NK-92 (cell line): Measurements from ENCODE around the gene MAGI2.

ENCODE experiments used
- DNase-seq: peaks from one replicate; lab custom pipeline; 2025; ENCODE audit not compliant: unreplicated experiment; lab: John Stamatoyannopoulos, UW

MAGI2 gene

GRCh38 chr7:79381921-79382320, 71.5 kb downstream of the MAGI2 start:
- DNase-seq = no peak

DNA sequence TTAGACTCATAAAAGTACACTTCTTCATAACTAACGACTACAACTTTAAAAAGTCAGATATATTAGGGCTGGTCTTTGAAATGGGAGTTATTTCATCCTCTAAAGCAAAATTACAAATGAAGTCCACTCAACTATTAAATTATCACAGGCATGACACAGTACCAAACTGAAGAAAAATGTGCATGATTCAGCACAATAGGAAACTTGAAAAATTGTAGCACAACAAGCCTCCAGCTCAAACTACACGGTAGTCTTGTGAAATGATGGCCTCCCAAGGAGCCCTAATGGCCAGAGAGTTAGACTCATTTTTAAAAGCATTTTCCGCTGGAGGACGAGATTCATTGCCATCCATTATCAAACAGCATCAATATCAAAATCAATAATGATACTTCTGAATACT, 76.4 kb downstream of the MAGI2 start:
- no peak for DNase-seq

DNA sequence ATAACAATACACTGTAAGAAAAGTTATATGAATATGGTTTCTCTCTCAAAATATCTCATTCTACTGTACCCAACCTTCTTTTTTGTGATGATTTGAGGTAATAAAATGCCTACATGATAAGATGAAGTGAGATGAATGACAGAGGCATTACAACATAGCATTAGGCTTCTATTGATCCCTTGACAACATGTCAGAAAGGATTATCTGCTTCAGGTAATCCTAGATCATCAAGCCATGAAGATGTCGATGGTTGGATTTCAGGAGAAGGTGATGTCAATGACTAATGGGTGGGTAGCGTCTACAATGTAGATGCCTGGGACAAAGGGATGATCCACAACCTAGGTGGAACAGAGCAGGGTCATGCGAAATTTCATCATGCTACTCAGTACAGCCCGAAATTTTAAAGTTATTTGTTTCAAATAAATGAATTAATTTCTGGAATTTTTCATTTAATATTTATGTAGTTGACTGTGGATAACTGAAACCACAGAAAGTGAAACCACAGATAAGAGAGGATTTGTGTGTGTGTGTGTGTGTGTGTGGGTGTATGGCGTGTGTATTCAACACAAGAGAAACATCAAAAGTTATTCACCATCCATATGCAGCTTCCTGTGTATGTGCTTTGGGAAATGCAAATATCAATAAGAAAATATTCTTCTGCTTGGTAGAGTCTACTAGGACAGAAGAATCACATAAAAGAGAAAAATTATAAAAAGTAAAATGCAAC, 77.0 kb downstream of the MAGI2 start:
- no peak for DNase-seq

GRCh38 chr7:79361214-79361613, 92.3 kb downstream of the MAGI2 start:
- no peak for DNase-seq

DNA sequence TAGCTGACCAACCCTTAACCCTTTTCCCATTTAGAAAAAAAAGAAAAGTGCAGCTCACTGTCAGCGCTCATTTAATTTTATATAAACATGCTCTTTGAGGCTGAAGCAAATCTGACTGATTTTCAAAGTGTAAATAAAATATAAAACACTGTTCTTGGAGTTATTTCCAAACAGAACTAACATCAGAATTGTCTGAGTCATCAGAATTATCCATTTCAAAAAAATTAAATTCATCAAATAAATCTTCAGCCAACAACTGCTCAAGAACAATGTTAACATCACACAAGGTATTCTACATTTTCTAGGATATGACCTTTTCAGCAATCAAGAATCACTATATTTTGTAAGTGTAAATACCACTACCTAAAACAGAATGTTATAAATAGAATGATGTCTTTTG, 93.6 kb downstream of the MAGI2 start:
- DNase-seq = no peak

- DNase-seq = no peak
These were observed 96.4 kb downstream of the MAGI2 start for GRCh38 chr7:79357101-79357500.

DNA sequence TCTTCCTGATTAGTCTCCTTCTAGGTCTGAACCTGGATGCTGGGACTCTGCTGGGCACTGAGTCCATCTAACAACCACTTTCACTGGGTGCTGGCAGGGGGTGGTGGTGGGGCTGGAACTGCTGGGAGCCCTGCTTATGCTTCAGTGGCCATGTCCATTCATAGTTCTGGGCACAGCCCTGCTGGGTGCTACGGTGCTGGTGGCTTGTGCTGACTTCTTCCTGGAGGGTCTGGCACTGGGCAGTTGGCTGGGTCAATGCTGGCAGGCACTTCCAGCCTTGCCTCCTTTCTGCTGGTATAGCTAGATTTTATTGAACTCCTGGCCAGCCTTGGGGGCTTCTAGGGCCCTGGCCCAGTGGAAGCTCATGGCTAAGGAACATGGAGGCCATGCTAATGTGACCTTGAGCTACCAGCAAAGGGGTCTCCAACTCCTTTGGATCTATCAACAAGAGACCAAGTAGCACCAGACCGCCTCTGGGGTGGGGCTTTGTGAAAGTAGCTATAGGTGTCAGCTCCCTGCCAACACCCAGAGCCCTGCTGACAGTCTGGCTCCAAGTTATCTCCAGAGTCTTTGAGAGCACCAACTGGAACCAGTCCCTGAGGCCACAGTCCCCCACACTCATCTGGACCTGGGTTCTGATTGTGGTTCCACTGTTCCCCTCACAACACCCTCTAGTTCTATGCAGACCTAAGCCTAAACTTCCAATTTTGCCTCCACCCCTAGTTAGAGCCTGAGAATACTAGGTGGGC, 99.6 kb downstream of the MAGI2 start:
- no peak for DNase-seq

DNA sequence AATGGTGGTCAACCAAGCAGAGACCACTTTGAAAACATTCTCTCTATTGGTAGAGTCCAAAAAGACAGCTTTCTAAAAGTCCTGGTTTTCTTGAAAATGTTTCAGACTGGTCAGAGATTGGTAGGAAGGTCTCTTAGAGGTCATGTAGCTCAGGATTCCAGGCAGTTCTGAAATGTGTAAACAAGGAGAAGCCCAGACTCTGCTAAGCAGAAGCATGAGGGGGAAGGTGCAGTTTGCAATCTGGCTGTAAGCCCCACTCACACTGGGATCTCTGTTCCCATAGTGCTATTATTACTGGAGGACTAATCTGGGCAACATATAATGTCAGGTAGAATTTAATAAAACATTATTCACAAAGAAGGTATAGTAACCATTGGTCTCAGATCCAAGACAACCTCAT, 101.1 kb downstream of the MAGI2 start:
- no peak for DNase-seq

GRCh38 chr7:79347351-79347750, 106.1 kb downstream of the MAGI2 start:
- no peak for DNase-seq

GRCh38 chr7:79341902-79342301, 111.6 kb downstream of the MAGI2 start:
- no peak for DNase-seq

DNA sequence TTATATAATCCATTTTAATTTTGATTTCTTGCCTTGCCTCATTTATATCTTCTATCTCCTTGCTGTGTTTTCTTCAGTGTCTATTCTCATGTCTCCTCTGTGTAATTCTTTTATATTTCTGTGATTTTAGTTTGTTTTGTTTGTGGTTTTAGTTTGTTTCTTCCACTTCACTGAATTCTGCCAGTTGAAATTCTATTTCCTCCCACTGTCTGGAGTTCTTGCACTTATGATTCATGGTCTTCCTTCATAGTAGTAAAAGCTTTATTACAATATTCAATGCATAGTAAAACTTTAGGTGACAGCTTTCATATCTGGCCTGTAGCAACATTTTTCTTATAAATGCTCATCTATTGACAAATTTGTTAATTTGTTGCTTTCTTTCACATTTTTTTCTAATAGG, 113.3 kb downstream of the MAGI2 start:
- no peak for DNase-seq

DNA sequence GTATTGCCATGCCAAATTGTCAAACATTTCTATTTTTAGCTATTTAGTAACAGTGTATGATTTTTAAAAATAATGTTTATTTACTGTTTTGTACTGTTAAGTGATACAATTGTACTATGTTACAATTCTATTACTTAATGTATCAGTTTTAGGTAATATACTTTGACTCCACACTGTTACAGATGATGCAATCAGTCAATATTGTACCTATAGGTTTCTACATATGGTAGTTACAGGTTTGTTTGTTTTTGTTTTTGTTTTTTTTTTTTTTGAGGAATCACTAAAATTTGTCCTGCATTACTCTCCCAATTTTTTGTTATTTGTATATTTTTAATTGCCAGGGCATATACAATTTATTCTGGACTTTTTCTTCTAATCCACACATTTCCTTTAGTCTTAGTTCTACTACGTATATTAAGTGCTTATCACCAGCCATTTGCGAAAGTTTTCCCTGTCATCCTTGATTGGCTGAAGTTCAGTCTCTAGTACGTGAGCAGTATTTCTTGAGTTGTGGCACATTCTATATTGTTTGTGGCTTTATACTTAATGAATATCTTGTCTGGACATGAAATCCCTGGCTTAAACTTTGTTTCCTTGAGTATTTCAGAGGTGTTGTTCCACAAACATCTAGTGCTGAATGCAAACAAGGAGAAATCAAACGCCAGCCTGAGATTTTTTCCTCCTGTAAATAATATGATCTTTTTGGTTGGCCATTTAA, 114.1 kb downstream of the MAGI2 start:
- no peak for DNase-seq

GRCh38 chr7:79337717-79338116, 115.8 kb downstream of the MAGI2 start:
- DNase-seq = no peak

DNA sequence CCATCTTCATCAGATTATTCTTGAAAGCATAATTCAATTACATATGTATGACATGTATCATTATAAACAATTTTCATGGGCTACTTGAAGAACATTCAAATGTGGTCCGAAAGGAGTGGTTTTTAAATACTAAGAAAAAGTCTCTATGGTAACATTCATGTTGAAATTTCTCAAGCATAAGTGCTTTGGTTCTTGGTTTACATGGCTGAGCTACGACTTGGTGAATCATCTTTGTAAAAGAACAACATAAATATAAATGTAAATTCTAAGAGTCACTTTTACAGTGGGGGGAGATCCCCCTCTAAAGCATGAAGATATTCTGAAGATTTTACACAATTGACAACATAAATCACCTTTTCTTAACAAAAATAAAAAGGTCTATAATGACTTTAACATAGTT, 118.6 kb downstream of the MAGI2 start:
- DNase-seq = no peak

DNA sequence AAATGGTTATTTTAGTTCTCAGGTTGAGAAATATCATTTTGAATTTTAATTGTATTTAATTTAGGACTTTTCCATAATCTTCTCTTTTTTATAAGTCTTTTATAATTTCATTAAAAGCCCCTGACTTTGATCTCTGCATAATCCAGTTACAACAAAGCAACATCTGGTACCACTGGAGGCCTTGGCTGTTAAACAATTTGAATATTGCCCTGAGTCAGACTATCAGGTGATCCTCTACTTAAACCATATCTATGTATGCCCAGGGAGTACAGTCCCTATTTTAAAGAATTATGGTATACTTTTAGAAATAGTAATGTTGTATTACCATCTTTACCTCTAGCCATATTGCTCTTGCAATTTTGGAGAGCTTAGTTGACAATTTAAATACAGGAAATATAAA, 119.1 kb downstream of the MAGI2 start:
- no peak for DNase-seq

GRCh38 chr7:79332091-79332490, 121.4 kb downstream of the MAGI2 start:
- DNase-seq = no peak

GRCh38 chr7:79329464-79329863, 124.0 kb downstream of the MAGI2 start:
- DNase-seq = no peak

DNA sequence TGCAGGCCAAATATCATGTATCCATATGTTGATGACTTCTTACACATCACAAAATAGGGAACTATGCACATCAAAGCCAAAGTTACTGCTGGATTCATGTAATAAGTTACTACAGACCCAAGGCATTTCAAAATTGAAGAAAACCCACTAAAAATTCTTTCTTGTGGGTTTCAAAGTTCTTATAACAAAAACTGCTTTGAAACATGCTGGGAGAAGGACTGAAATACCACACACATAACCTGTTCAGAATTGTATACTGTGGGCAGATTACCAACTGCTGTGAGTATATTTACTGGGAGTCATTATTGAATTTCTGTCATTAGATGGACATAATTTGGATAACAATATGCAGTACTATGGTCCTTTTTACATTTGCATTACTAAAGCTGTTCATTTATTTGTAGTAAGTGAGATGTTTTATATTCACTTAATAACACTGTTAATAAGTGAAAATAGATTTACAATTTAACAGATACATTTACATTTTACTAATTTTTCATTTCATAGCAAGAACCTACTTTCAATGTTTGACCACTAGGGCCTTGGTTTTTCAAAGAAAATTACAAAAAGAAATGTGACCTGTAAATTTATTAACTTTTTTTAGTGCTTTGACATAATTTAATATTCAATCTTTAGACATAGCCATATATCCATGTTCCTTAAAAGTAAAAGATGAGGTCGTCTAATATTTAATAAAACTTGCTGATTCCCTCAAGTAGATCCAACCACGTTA, 132.6 kb downstream of the MAGI2 start:
- no peak for DNase-seq

DNA sequence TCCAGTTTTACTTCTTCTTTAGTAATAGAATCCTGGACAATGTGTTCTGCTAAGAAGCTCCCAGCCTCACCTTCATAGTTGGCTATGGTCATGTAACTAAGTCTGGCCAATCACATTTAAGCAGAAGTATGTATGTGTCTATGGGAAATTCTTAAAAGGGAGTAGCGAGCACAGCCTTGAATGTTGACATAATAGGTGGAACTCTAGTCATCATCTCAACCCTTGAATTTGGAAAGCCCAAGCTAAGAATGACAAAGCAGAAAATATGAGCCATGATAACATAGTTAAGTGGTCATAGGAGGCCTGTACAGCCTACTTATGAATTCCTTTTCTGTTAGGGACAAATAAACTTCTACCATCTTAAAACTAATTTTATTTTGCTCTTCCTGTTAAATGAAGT, 134.1 kb downstream of the MAGI2 start:
- no peak for DNase-seq

GRCh38 chr7:79317728-79318127, 135.7 kb downstream of the MAGI2 start:
- no peak for DNase-seq

- DNase-seq = no peak
These were observed 141.4 kb downstream of the MAGI2 start for GRCh38 chr7:79312022-79312421.
